C4-2B (cell line): ENCODE data around the gene PRKAR2A.

Experiments used
- CTCF ChIP-seq: fragments of 450-650 bp; conservative IDR thresholded peaks from 2 replicates; pipeline ENCODE4 v1.5.1; 2017; ENCODE audit warnings: mild to moderate bottlenecking
- ZFX ChIP-seq: fragments of 450-650 bp; IDR thresholded peaks from 2 replicates; pipeline ENCODE4 v1.6.1; 2017

DNA sequence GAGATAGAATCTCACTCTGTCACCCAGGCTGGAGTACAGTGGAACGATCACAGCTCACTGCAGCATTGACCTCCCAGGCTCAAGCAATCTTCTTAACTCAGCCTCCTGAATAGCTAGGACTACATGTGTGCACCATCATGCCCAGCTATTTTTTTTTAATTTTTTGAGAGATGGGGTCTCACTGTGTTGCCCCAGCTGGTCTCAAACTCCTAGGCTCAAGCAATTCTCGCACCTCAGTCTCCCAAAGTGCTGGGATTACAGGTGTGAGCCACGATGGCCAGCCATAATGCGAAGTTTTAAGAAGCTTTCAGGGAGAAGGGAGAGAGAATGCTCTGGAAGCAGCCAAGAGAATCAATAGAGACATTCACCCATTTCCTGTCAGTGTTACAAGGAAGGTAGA is 42.7 kb downstream of the PRKAR2A start:
- TF ChIP-seq CTCF (no peak), ZFX (no peak)
